Adrenal gland (tissue), 5 donors: ENCODE measurements around the gene PWWP2B.

Source experiments
- POLR2A ChIP-seq, 2 donors: fragments of 450-650 bp; IDR thresholded peaks; one replicate each; pipeline ENCODE4 v1.6.1; 2017; ENCODE audit warnings: antibody characterized with exemption in 2 of 2, mild to moderate bottlenecking in 2 of 2, moderate library complexity in 1 of 2
- TF ChIP-seq, protein P1 (sequence below), 6 experiments: fragments of 450-650 bp in 4 of 6; fragments of 200-600 bp in 2 of 6; sonication (generic) in 1 of 6; IDR thresholded peaks; 1 replicate in 5 of 6; 2 replicates in 1 of 6; pipeline versions ENCODE4 v1.5.1 to v1.8.0; 2016 to 2021; ENCODE audit warnings: antibody characterized with exemption in 6 of 6, mild to moderate bottlenecking in 2 of 6, moderate library complexity in 1 of 6
- donor health status: DM: no; HTN: no; CAD: no.

DNA sequence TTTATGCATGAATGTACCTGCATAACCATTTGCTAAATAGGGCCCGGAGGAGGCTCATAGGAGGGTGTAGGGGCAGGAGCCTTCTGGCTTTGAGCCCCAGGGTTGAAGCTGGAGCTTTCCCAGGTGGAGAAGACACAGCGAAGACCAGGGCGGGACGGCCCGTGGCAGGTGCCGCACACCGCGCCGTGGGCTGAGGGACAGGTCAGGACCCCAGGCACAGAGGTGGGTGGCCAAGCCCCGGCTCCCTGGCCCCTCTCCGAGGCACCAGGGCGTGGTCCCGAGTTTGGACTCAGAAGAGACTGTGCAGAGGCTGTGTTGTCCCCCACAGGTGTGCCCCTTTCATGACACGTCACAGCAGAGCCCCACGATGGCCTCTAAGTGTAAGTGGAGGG lies 56.5 kb downstream of the PWWP2B start:
- TF ChIP-seq, protein P1, sequence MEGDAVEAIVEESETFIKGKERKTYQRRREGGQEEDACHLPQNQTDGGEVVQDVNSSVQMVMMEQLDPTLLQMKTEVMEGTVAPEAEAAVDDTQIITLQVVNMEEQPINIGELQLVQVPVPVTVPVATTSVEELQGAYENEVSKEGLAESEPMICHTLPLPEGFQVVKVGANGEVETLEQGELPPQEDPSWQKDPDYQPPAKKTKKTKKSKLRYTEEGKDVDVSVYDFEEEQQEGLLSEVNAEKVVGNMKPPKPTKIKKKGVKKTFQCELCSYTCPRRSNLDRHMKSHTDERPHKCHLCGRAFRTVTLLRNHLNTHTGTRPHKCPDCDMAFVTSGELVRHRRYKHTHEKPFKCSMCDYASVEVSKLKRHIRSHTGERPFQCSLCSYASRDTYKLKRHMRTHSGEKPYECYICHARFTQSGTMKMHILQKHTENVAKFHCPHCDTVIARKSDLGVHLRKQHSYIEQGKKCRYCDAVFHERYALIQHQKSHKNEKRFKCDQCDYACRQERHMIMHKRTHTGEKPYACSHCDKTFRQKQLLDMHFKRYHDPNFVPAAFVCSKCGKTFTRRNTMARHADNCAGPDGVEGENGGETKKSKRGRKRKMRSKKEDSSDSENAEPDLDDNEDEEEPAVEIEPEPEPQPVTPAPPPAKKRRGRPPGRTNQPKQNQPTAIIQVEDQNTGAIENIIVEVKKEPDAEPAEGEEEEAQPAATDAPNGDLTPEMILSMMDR (IDR thresholded peaks at IDR 0.05), result peak in 2 of 6 experiments; percentile 31 to 46
- no peak for TF ChIP-seq POLR2A (IDR thresholded peaks at IDR 0.05)
